GM12878 (cell line): Measurements from ENCODE around the gene CDH1. TPM values are rescaled to one million over a fixed set of nuclear protein-coding genes. Genes with fewer than 3 reads are reported as not detected.

Source experiments
- ATAC-seq: fragments of 200-7000 bp; cut with Tn5 transposase; 3 replicates; pipeline ENCODE4 v1.9.1; 2020; ENCODE audit warnings: mild to moderate bottlenecking, moderate library complexity
- BruUV-seq: library from RNA; stranded (reverse); fragments of 400-500 nt; replicated peaks from 2 replicates; lab custom pipeline; 2021; lab: Mats Ljungman, UMichigan
- CTCF ChIA-PET: fragments of 300-600 bp; sonication (Branson Sonifier 250); formaldehyde crosslinking; extraction: SDS; loops from one replicate; lab custom pipeline; 2021; ENCODE audit warnings: inconsistent platforms; lab: Yijun Ruan, JAX
- POLR2A ChIA-PET: fragments of 350-600 bp; formaldehyde crosslinking; extraction: SDS; loops from one replicate; lab custom pipeline; 2021; ENCODE audit warnings: inconsistent platforms; lab: Charles Lee
- RAD21 ChIA-PET: fragments of 300-600 bp; sonication (Branson Sonifier 250); formaldehyde crosslinking; loops from one replicate; lab custom pipeline; 2023; ENCODE audit warnings: antibody characterized with exemption; ENCODE audit not compliant: unreplicated experiment; lab: Charles Lee
- SMC1A ChIA-PET: fragments of 300-600 bp; sonication (Branson Sonifier 250); formaldehyde crosslinking; loops from one replicate; lab custom pipeline; 2023; ENCODE audit not compliant: unreplicated experiment, uncharacterized antibody; lab: Charles Lee
- DNase-seq: peaks from one replicate; pipeline ENCODE4 v3.0.0-alpha.2; 2011; ENCODE audit warnings: low read depth, low spot score
- FAIRE-seq: peaks from 3 replicates; lab custom pipeline; 2011; peaks lifted over from hg19 to GRCh38; lab: Jason Lieb, UNC
- H2AFZ ChIP-seq: 2 replicates; pipeline ENCODE4 v1.6.0; 2011; ENCODE audit warnings: low read depth, low read length, control low read depth; ENCODE audit not compliant: control insufficient read depth
- H3K27ac ChIP-seq: 2 replicates; pipeline ENCODE4 v1.5.1; 2011; ENCODE audit warnings: control low read depth; ENCODE audit not compliant: control insufficient read depth, insufficient read depth
- H3K27me3 ChIP-seq, 2 experiments: replicated peaks in 1 of 2; 2 replicates each; pipeline versions ENCODE4 v1.6.0 to v1.6.1; 2011; ENCODE audit warnings: low read length in 1 of 2; ENCODE audit not compliant: control insufficient read depth in 2 of 2, insufficient read depth in 2 of 2
- H3K36me3 ChIP-seq, 2 experiments: 2 replicates each; pipeline ENCODE4 v1.5.1; 2011; ENCODE audit warnings: low read length in 1 of 2; ENCODE audit not compliant: control insufficient read depth in 2 of 2, insufficient read depth in 2 of 2
- H3K4me1 ChIP-seq: 2 replicates; pipeline ENCODE4 v1.6.1; 2011; ENCODE audit warnings: mild to moderate bottlenecking, low read length, moderate library complexity, mixed read lengths; ENCODE audit not compliant: control insufficient read depth, insufficient read depth
- H3K4me2 ChIP-seq: 2 replicates; pipeline ENCODE4 v1.6.0; 2011; ENCODE audit warnings: control low read depth; ENCODE audit not compliant: control insufficient read depth, insufficient read depth
- H3K4me3 ChIP-seq: fragments of 200-600 bp; sonication (generic); 2 replicates; pipeline ENCODE4 v1.5.1; 2016
- H3K79me2 ChIP-seq: 2 replicates; pipeline ENCODE4 v1.6.0; 2011; ENCODE audit warnings: low read length; ENCODE audit not compliant: control insufficient read depth, insufficient read depth
- H3K9ac ChIP-seq: 2 replicates; pipeline ENCODE4 v1.8.0; 2011; ENCODE audit warnings: low read length, control low read depth, mixed read lengths; ENCODE audit not compliant: control insufficient read depth, insufficient read depth
- H3K9me3 ChIP-seq: replicated peaks from 3 replicates; pipeline ENCODE4 v1.5.1; 2011; ENCODE audit warnings: mild to moderate bottlenecking, low read length; ENCODE audit not compliant: control insufficient read depth, insufficient read depth
- H4K20me1 ChIP-seq: 2 replicates; pipeline ENCODE4 v1.6.0; 2011; ENCODE audit not compliant: control insufficient read depth, insufficient read depth
- CEBPB ChIP-seq, 2 experiments: fragments of 150-350 bp in 1 of 2; IDR thresholded peaks; 2 replicates each; pipeline ENCODE4 v1.6.1; 2012 to 2014; ENCODE audit warnings: low read depth in 2 of 2, low read length in 2 of 2, borderline replicate concordance in 1 of 2, inconsistent platforms in 1 of 2
- DPF2 ChIP-seq: fragments of 450-650 bp; IDR thresholded peaks from 2 replicates; pipeline ENCODE4 v1.6.1; 2017; ENCODE audit warnings: mild to moderate bottlenecking
- WGBS: methylation state at CpG from one replicate; pipeline ENCODE4 v1.1.6; 2016; ENCODE audit warnings: low lambda C conversion rate; ENCODE audit not compliant: insufficient replicate concordance, insufficient coverage; ENCODE audit errors: missing lambda C conversion rate; 5-methylcytosine and 5-hydroxymethylcytosine counted together
- in situ Hi-C: fragments of 300-500 bp; cut with MboI; formaldehyde crosslinking; loops from 9 replicates; pipeline ENCODE4 v1.14.3; 2018; ENCODE audit warnings: mixed read lengths
- intact Hi-C: fragments of 100-400 bp; cut with micrococcal nuclease; formaldehyde crosslinking; loops from one replicate; pipeline ENCODE4 v1.14.2; 2022; ENCODE audit not compliant: unreplicated experiment
- polyA plus RNA-seq, 11 experiments: library from polyadenylated mRNA; depleted of rRNA in 4 of 11; unstranded in 6 of 11; stranded (reverse) in 5 of 11; fragments of >200 nt; fragmentation: Nextera tagmentation in 4 of 11; fragmentation: Illumina TruSeq in 1 of 11; extraction: Ambion mirVana in 4 of 11; extraction: Trizol in 1 of 11; gene quantifications; 1 replicate in 1 of 11; 2 replicates in 10 of 11; pipeline versions ENCODE4 v1.2.1 to v1.2.3, GENCODE V29; 2011 to 2016; ENCODE audit warnings: inconsistent platforms in 2 of 11, missing spikeins in 2 of 11, low read depth in 1 of 11
- total RNA-seq, 4 experiments: library from RNA; depleted of rRNA in 3 of 4; stranded (reverse); fragments of >200 nt in 3 of 4; fragmentation: Illumina TruSeq in 1 of 4; extraction: Trizol in 1 of 4; gene quantifications; 2 replicates each; pipeline versions ENCODE4 v1.2.1 to v1.2.3, GENCODE V29; 2013 to 2021
- TF ChIP-seq, protein P1 (sequence below): fragments of 450-650 bp; IDR thresholded peaks from 2 replicates; pipeline ENCODE4 v1.6.1; 2017; ENCODE audit warnings: mild to moderate bottlenecking, moderate library complexity
- TF ChIP-seq, protein P2 (sequence below): fragments of 450-650 bp; IDR thresholded peaks from 2 replicates; pipeline ENCODE4 v1.6.1; 2016; ENCODE audit warnings: mild to moderate bottlenecking, moderate library complexity, borderline replicate concordance

CDH1 gene
- total and polyA plus RNA-seq, 10 of the 15 experiments (the other 5 are each of a cell fraction or from before 2014, with no cell fraction given) = 2.2 to 30.6 (median 17.7) TPM

DNA sequence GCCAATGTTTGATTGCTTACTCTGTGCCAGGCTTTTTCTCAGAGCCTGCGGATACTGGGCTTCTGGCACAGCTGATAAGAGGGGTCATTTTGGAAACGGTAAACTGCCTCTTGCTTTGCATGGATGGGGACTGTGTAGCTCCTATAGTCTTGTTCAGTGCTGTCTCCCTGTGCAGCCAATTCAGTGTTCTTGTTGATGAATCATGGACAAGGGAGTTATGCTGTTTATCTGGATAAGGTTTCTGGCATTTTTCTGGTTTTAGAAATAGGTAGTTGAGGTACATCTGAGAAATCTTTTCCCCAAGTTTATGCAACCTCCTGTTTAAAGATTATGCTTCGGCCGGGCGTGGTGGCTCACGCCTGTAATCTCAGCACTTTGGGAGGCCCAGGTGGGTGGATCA, 89.6 kb downstream of the CDH1 start:
- H4K20me1 ChIP-seq = no peaks in the 10 kb centered on the region
- no peak for ATAC-seq
- no peak overlapping the region for H3K4me2 ChIP-seq
- no peak overlapping the region for H3K27ac ChIP-seq
- no peak for FAIRE-seq
- H3K27me3 ChIP-seq = no peaks in the 10 kb centered on the region
- TF ChIP-seq DPF2 = no peak
- TF ChIP-seq, protein P1, sequence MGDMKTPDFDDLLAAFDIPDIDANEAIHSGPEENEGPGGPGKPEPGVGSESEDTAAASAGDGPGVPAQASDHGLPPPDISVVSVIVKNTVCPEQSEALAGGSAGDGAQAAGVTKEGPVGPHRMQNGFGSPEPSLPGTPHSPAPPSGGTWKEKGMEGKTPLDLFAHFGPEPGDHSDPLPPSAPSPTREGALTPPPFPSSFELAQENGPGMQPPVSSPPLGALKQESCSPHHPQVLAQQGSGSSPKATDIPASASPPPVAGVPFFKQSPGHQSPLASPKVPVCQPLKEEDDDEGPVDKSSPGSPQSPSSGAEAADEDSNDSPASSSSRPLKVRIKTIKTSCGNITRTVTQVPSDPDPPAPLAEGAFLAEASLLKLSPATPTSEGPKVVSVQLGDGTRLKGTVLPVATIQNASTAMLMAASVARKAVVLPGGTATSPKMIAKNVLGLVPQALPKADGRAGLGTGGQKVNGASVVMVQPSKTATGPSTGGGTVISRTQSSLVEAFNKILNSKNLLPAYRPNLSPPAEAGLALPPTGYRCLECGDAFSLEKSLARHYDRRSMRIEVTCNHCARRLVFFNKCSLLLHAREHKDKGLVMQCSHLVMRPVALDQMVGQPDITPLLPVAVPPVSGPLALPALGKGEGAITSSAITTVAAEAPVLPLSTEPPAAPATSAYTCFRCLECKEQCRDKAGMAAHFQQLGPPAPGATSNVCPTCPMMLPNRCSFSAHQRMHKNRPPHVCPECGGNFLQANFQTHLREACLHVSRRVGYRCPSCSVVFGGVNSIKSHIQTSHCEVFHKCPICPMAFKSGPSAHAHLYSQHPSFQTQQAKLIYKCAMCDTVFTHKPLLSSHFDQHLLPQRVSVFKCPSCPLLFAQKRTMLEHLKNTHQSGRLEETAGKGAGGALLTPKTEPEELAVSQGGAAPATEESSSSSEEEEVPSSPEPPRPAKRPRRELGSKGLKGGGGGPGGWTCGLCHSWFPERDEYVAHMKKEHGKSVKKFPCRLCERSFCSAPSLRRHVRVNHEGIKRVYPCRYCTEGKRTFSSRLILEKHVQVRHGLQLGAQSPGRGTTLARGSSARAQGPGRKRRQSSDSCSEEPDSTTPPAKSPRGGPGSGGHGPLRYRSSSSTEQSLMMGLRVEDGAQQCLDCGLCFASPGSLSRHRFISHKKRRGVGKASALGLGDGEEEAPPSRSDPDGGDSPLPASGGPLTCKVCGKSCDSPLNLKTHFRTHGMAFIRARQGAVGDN = no peak
- TF ChIP-seq, protein P2, sequence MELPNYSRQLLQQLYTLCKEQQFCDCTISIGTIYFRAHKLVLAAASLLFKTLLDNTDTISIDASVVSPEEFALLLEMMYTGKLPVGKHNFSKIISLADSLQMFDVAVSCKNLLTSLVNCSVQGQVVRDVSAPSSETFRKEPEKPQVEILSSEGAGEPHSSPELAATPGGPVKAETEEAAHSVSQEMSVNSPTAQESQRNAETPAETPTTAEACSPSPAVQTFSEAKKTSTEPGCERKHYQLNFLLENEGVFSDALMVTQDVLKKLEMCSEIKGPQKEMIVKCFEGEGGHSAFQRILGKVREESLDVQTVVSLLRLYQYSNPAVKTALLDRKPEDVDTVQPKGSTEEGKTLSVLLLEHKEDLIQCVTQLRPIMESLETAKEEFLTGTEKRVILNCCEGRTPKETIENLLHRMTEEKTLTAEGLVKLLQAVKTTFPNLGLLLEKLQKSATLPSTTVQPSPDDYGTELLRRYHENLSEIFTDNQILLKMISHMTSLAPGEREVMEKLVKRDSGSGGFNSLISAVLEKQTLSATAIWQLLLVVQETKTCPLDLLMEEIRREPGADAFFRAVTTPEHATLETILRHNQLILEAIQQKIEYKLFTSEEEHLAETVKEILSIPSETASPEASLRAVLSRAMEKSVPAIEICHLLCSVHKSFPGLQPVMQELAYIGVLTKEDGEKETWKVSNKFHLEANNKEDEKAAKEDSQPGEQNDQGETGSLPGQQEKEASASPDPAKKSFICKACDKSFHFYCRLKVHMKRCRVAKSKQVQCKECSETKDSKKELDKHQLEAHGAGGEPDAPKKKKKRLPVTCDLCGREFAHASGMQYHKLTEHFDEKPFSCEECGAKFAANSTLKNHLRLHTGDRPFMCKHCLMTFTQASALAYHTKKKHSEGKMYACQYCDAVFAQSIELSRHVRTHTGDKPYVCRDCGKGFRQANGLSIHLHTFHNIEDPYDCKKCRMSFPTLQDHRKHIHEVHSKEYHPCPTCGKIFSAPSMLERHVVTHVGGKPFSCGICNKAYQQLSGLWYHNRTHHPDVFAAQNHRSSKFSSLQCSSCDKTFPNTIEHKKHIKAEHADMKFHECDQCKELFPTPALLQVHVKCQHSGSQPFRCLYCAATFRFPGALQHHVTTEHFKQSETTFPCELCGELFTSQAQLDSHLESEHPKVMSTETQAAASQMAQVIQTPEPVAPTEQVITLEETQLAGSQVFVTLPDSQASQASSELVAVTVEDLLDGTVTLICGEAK = no peak
- no peak for TF ChIP-seq CEBPB (IDR thresholded peaks at IDR 0.05; ENCODE audit: borderline replicate concordance in 1 of 2, low read depth in 2 of 2, low read length in 2 of 2)
- TF ChIP-seq, all 136 proteins: peak for 0
- Histone ChIP-seq H3K36me3 (no peaks in the 10 kb centered on the region), H3K79me2 (no peaks in the 10 kb centered on the region), H2AFZ (no peak overlapping the region), H3K4me1 (no peaks in the 10 kb centered on the region), H3K9ac (no peak overlapping the region), H3K4me3 (no peak overlapping the region), H3K9me3 (no peaks in the 10 kb centered on the region)
- 73% methylated on average over 6 of the region's 6 CpGs for WGBS
- no TSS peak for BruUV-seq
- CTCF ChIA-PET = no interaction called here
- intact Hi-C loops = no loop called here
- in situ Hi-C loops = no loop called here
- SMC1A ChIA-PET = no interaction called here
- POLR2A ChIA-PET = no interaction called here
- RAD21 ChIA-PET = no interaction called here
- no peak for DNase-seq
